ENCODE data around the gene MRPL37.

Gene MRPL37

GRCh38 chr1:54239631-54240031 lies 39.7 kb downstream of the MRPL37 start:
- peaks cover 5% of the 10 kb centered on the region for H3K4me1 Mint-ChIP-seq
- ATAC-seq (no peak), DNase-seq (no peak)
- no peaks in the 10 kb centered on the region for H3K27me3 Mint-ChIP-seq
- no peak overlapping the region for H3K4me3 Mint-ChIP-seq
- H3K27ac Mint-ChIP-seq: no peak overlapping the region
- H3K9me3 Mint-ChIP-seq: no peaks in the 10 kb centered on the region

GRCh38 chr1:54240741-54241335 lies 40.9 kb downstream of the MRPL37 start:
- Mint-ChIP-seq H3K27me3 (no peaks in the 10 kb centered on the region), H3K9me3 (no peaks in the 10 kb centered on the region), H3K4me3 (no peak overlapping the region), H3K27ac (no peak overlapping the region), H3K4me1 (peaks cover 5% of the 10 kb centered on the region)
- DNase-seq (no peak), ATAC-seq (no peak)

GRCh38 chr1:54241364-54241763 lies 41.4 kb downstream of the MRPL37 start:
- ATAC-seq (no peak), DNase-seq (no peak)
- Mint-ChIP-seq H3K4me1 (peaks cover 5% of the 10 kb centered on the region), H3K27ac (peak overlapping the region in 1 of 2 donors; percentile 39), H3K27me3 (no peaks in the 10 kb centered on the region), H3K9me3 (no peaks in the 10 kb centered on the region), H3K4me3 (no peak overlapping the region)

DNA sequence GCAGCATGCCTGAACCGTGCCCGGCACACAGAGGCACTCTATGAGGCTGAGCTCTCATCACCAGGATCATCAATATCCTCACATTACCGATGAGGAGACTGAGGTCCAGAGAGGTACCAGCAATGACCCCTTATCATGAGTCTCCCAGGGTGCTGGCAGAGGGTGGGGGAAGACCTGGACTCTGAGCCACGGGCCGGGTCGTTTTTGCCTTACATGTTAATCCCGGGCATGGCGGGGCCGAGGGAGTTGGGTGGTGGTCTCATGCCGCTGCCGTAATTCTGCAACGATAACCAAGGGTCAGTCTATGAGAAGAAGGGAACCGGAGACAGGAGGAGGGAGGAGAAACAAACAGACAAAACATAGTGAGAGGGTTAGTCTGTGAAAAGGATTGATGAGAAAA lies 43.1 kb downstream of the MRPL37 start:
- Mint-ChIP-seq H3K9me3 (no peaks in the 10 kb centered on the region), H3K27me3 (no peaks in the 10 kb centered on the region), H3K4me3 (no peak overlapping the region), H3K4me1 (peaks cover 5% of the 10 kb centered on the region), H3K27ac (peak overlapping the region; percentile 78 to 88)
- no peak for ATAC-seq
- no peak for DNase-seq

GRCh38 chr1:54244655-54245054 lies 44.7 kb downstream of the MRPL37 start:
- Mint-ChIP-seq H3K27me3 (no peaks in the 10 kb centered on the region), H3K4me3 (no peak overlapping the region), H3K4me1 (peaks cover 5% of the 10 kb centered on the region), H3K9me3 (no peaks in the 10 kb centered on the region), H3K27ac (peak overlapping the region in 1 of 2 donors; percentile 86)
- DNase-seq (no peak), ATAC-seq (no peak)

- Mint-ChIP-seq H3K27ac (peak overlapping the region; percentile 65 to 74), H3K27me3 (no peaks in the 10 kb centered on the region), H3K9me3 (no peaks in the 10 kb centered on the region), H3K4me1 (peaks cover 5% of the 10 kb centered on the region), H3K4me3 (no peak overlapping the region)
- ATAC-seq (no peak), DNase-seq (no peak)
These were observed 45.5 kb downstream of the MRPL37 start for GRCh38 chr1:54245501-54245900.

GRCh38 chr1:54246116-54246721 lies 46.3 kb downstream of the MRPL37 start:
- Mint-ChIP-seq H3K9me3 (no peaks in the 10 kb centered on the region), H3K4me1 (peaks cover 5% of the 10 kb centered on the region), H3K27ac (no peak overlapping the region), H3K4me3 (no peak overlapping the region), H3K27me3 (no peaks in the 10 kb centered on the region)
- ATAC-seq: no peak
- no peak for DNase-seq

DNA sequence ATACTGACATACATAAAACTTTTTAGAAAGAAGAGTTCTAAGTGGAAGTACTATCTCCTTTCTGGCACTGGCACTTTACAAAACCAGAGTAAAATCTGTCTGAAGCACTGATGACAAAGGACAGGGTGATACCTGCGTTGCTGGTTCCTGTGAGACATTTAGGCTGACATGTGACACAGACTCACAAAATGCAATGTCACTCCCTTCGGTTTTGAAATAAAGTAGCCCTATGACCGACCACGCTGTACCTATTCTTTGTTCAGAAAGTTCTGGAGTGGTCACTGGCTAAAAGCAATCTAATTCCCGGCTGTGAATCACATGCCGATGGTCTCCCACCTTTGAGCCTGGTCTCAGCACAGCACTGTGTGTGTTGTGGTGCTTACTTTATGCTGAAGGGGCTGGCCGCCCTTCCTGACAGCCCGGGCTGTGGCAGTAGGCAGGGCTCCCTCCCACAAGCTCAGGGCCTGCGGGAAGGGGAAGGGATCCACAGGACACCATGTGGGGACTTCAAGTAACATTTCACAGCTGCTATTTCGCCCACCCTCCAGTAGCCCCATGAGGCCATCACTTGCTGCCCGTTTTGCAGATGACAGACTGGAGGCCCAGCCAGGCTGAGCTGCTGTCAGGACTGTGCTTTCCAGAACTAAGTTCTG lies 48.0 kb downstream of the MRPL37 start:
- peak overlapping the region in 1 of 2 donors; percentile 85 for H3K27ac Mint-ChIP-seq
- H3K27me3 Mint-ChIP-seq: no peaks in the 10 kb centered on the region
- H3K9me3 Mint-ChIP-seq: no peaks in the 10 kb centered on the region
- ATAC-seq: no peak
- H3K4me3 Mint-ChIP-seq: no peak overlapping the region
- DNase-seq: no peak
- peaks cover 6% of the 10 kb centered on the region for H3K4me1 Mint-ChIP-seq

GRCh38 chr1:54248966-54249365 lies 49.0 kb downstream of the MRPL37 start:
- DNase-seq (no peak), ATAC-seq (no peak)
- Mint-ChIP-seq H3K4me1 (peaks cover 14% of the 10 kb centered on the region), H3K27me3 (no peaks in the 10 kb centered on the region), H3K4me3 (no peak overlapping the region), H3K9me3 (no peaks in the 10 kb centered on the region), H3K27ac (peak overlapping the region in 1 of 2 donors; percentile 85)

DNA sequence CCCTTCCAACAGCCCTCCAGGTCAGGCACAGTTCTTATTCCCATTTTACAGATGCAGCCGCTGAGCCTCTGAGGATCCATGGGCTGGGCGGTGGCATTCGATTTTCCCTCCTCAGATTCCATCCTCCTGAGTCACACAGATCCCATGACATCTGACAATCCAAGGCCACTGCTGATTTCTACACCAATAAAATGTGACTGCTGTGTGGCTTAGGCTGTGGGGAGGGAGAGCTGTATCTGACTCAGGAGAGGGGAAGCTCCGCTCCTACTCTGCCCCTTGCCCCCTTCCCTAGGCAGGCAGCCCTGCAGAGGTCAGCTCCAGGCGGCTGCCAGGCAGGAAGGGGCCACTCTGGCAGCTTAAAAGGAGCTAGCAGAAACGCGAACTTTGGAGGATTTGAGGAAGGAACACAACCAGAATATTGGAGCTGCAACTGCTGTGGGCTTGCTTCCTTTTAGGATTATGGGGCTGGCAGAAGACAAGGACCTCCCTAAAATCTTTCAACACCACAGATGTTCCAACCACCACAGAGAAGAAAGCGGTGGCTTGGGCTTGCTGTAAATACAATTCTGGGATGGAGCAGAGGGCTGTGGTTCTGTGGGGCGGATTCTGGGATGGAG lies 50.0 kb downstream of the MRPL37 start:
- Mint-ChIP-seq H3K4me3 (no peak overlapping the region), H3K27ac (peak overlapping the region in 1 of 2 donors; percentile 19), H3K9me3 (no peaks in the 10 kb centered on the region), H3K27me3 (no peaks in the 10 kb centered on the region), H3K4me1 (peaks cover 18% of the 10 kb centered on the region)
- no peak for DNase-seq
- ATAC-seq: no peak

- peaks cover 18% of the 10 kb centered on the region for H3K4me1 Mint-ChIP-seq
- H3K9me3 Mint-ChIP-seq: no peaks in the 10 kb centered on the region
- no peaks in the 10 kb centered on the region for H3K27me3 Mint-ChIP-seq
- H3K4me3 Mint-ChIP-seq: no peak overlapping the region
- DNase-seq (no peak), ATAC-seq (no peak)
- peak overlapping the region in 1 of 2 donors; percentile 6 for H3K27ac Mint-ChIP-seq
These were observed 50.7 kb downstream of the MRPL37 start for GRCh38 chr1:54250670-54251069.

DNA sequence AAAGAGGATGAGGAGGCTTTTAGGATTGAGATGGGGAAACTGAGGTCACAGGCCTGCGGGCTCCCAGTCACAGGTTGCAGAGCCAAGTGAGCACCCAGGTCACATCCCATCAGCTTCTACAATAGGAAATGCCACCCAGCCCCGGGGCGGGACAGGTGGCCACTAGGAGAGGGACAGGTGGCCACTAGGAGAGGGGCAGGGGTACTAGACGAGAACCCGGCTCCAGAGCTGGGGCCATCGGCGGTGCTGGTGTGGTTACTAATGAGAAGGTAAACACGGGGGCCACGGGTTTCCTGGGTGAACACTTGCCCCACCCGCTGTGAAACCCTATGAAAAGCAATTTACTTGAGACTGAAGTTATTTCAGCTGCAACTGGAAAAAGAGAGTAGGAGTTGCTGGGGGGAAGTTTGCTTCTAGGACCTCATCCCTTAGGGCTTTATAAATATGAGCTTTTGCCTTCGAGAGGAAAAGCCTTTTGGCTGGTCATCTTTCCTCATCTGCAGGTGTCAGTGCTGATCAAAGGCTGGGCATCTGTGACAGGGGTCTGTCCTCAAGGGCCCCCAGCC lies 52.5 kb downstream of the MRPL37 start:
- Mint-ChIP-seq H3K27ac (peak overlapping the region; percentile 15 to 93), H3K9me3 (no peaks in the 10 kb centered on the region), H3K4me1 (peaks cover 22% of the 10 kb centered on the region), H3K27me3 (no peaks in the 10 kb centered on the region), H3K4me3 (no peak overlapping the region)
- ATAC-seq (no peak), DNase-seq (no peak)

- Mint-ChIP-seq H3K27ac (no peak overlapping the region), H3K4me1 (peaks cover 25% of the 10 kb centered on the region), H3K9me3 (no peaks in the 10 kb centered on the region), H3K4me3 (no peak overlapping the region), H3K27me3 (no peaks in the 10 kb centered on the region)
- ATAC-seq (peak; percentile 36), DNase-seq (no peak)
These were observed 53.5 kb downstream of the MRPL37 start for GRCh38 chr1:54253480-54253879.

GRCh38 chr1:54254055-54254454 lies 54.1 kb downstream of the MRPL37 start:
- H3K27me3 Mint-ChIP-seq: no peaks in the 10 kb centered on the region
- DNase-seq (no peak), ATAC-seq (no peak)
- H3K27ac Mint-ChIP-seq: peak overlapping the region in 1 of 2 donors; percentile 21
- no peaks in the 10 kb centered on the region for H3K9me3 Mint-ChIP-seq
- H3K4me1 Mint-ChIP-seq: peaks cover 29% of the 10 kb centered on the region
- no peak overlapping the region for H3K4me3 Mint-ChIP-seq

GRCh38 chr1:54255026-54255702 lies 55.2 kb downstream of the MRPL37 start:
- ATAC-seq (no peak), DNase-seq (no peak)
- Mint-ChIP-seq H3K27ac (no peak overlapping the region), H3K4me1 (peaks cover 36% of the 10 kb centered on the region), H3K9me3 (no peaks in the 10 kb centered on the region), H3K27me3 (no peaks in the 10 kb centered on the region), H3K4me3 (no peak overlapping the region)

All from stimulated activated naive CD8-positive, alpha-beta T cell treated with anti-CD3 and anti-CD28 coated beads, Interleukin-15, amount 100 ng/mL, for 72 hours (primary cell).